ENCODE data around the gene TWF2. TPM values are rescaled to one million over a fixed set of nuclear protein-coding genes. Genes with fewer than 3 reads are reported as not detected.

Gene TWF2
- polyA plus RNA-seq, 3 donors = 141 to 199 (median 176) TPM

GRCh38 chr3:52182691-52183090 is 56.3 kb downstream of the TWF2 start:
- H3K4me2 ChIP-seq (replicated peaks; ENCODE audit: extremely low read depth, low read length, poor library complexity, severe bottlenecking) = no peak overlapping the region
- H3K4me3 ChIP-seq (replicated peaks in 1 of 3; ENCODE audit: low read depth in 2 of 3, low read length in 3 of 3) = no peak overlapping the region
- H3K27me3 Mint-ChIP-seq (ENCODE audit: low read depth in 3 of 3) = peaks cover 1 to 2% (median 2%) of the 10 kb centered on the region in 3 donors
- no peaks in the 10 kb centered on the region for H3K27me3 ChIP-seq (ENCODE audit: control insufficient read depth in 2 of 2, insufficient read depth in 2 of 2, low read length in 2 of 2)
- no peak overlapping the region for H3K4me3 Mint-ChIP-seq
- peaks cover 44% of the 10 kb centered on the region for H3K4me1 Mint-ChIP-seq
- no peaks in the 10 kb centered on the region for H3K36me3 ChIP-seq (replicated peaks in 1 of 2; ENCODE audit: control insufficient read depth in 1 of 2, insufficient read depth in 2 of 2, low read length in 2 of 2)
- peak overlapping the region in 1 of 7 donors; percentile 2 for H3K27ac Mint-ChIP-seq
- peaks cover 0 to 5% of the 10 kb centered on the region in 2 donors for H3K36me3 Mint-ChIP-seq
- no peaks in the 10 kb centered on the region for H4K20me1 ChIP-seq (ENCODE audit: insufficient read depth, low read length)
- intact Hi-C loops (cut with micrococcal nuclease) = no loop called here
- H3K9me3 Mint-ChIP-seq = peaks cover 0 to 5% (median 0%) of the 10 kb centered on the region in 7 donors
- no peak overlapping the region for H2AFZ ChIP-seq (ENCODE audit: insufficient read depth, low read depth, low read length, poor library complexity, severe bottlenecking)
- peaks cover 31 to 32% of the 10 kb centered on the region in 2 donors for H3K4me1 ChIP-seq (ENCODE audit: control insufficient read depth in 1 of 2, insufficient read depth in 2 of 2, low read length in 2 of 2)
- peaks cover 9% of the 10 kb centered on the region for H3K79me2 ChIP-seq (ENCODE audit: insufficient read depth, low read length)
- DNase-seq = no peak
- H3K9me3 ChIP-seq (replicated peaks in 1 of 2; ENCODE audit: control insufficient read depth in 1 of 2, insufficient read depth in 1 of 2, low read length in 2 of 2) = no peaks in the 10 kb centered on the region
- no peak overlapping the region for H3K9ac ChIP-seq (ENCODE audit: insufficient read depth, low read length, poor library complexity, severe bottlenecking)
- no peak overlapping the region for H3K27ac ChIP-seq (ENCODE audit: low read depth in 1 of 2, low read length in 2 of 2)
- 94% methylated on average over 3 of the region's 4 CpGs for WGBS (ENCODE audit: insufficient coverage)
- TF ChIP-seq, protein P1, sequence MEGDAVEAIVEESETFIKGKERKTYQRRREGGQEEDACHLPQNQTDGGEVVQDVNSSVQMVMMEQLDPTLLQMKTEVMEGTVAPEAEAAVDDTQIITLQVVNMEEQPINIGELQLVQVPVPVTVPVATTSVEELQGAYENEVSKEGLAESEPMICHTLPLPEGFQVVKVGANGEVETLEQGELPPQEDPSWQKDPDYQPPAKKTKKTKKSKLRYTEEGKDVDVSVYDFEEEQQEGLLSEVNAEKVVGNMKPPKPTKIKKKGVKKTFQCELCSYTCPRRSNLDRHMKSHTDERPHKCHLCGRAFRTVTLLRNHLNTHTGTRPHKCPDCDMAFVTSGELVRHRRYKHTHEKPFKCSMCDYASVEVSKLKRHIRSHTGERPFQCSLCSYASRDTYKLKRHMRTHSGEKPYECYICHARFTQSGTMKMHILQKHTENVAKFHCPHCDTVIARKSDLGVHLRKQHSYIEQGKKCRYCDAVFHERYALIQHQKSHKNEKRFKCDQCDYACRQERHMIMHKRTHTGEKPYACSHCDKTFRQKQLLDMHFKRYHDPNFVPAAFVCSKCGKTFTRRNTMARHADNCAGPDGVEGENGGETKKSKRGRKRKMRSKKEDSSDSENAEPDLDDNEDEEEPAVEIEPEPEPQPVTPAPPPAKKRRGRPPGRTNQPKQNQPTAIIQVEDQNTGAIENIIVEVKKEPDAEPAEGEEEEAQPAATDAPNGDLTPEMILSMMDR (IDR thresholded peaks at IDR 0.05) = no peak

DNA sequence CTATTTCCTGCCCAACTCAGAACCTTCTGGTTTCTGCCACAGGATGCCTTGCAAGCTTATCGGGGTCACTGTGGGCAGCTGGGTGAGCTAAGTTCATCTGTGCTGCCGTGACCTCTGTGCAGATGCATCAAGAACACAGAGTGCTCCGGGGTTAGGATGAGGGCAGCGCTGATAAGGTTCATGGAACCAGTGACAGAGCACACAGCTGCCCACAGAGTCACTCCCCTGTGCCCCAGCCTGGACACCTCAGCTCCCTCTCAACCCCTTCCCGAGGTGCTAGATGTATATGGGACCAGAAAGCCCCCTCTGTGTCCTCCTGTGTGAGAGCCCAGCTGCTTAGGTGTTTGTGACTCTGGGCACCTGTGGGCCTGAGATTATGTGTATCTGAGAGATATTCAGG is 56.8 kb downstream of the TWF2 start:
- 66% methylated on average over 4 of the region's 5 CpGs for WGBS (ENCODE audit: insufficient coverage)
- intact Hi-C loops (cut with micrococcal nuclease) = no loop called here

More for the DNA sequence above, 56.8 kb downstream of the TWF2 start:
- peaks cover 9% of the 10 kb centered on the region for H3K79me2 ChIP-seq (ENCODE audit: insufficient read depth, low read length)
- no peak overlapping the region for H3K27ac Mint-ChIP-seq
- H3K4me3 Mint-ChIP-seq = no peak overlapping the region
- H3K4me2 ChIP-seq (replicated peaks; ENCODE audit: extremely low read depth, low read length, poor library complexity, severe bottlenecking) = no peak overlapping the region
- H3K36me3 Mint-ChIP-seq = peaks cover 0 to 5% of the 10 kb centered on the region in 2 donors
- no peaks in the 10 kb centered on the region for H3K27me3 ChIP-seq (ENCODE audit: control insufficient read depth in 2 of 2, insufficient read depth in 2 of 2, low read length in 2 of 2)
- peaks cover 31 to 32% of the 10 kb centered on the region in 2 donors for H3K4me1 ChIP-seq (ENCODE audit: control insufficient read depth in 1 of 2, insufficient read depth in 2 of 2, low read length in 2 of 2)
- no peaks in the 10 kb centered on the region for H4K20me1 ChIP-seq (ENCODE audit: insufficient read depth, low read length)
- DNase-seq = no peak
- H3K36me3 ChIP-seq (replicated peaks in 1 of 2; ENCODE audit: control insufficient read depth in 1 of 2, insufficient read depth in 2 of 2, low read length in 2 of 2) = no peaks in the 10 kb centered on the region
- TF ChIP-seq, protein P1 (IDR thresholded peaks at IDR 0.05) = no peak
- no peak overlapping the region for H3K9ac ChIP-seq (ENCODE audit: insufficient read depth, low read length, poor library complexity, severe bottlenecking)
- H3K27me3 Mint-ChIP-seq (ENCODE audit: low read depth in 3 of 3) = peaks cover 1 to 4% (median 2%) of the 10 kb centered on the region in 3 donors
- H2AFZ ChIP-seq (ENCODE audit: insufficient read depth, low read depth, low read length, poor library complexity, severe bottlenecking) = no peak overlapping the region
- H3K27ac ChIP-seq (ENCODE audit: low read depth in 1 of 2, low read length in 2 of 2) = no peak overlapping the region
- peaks cover 43% of the 10 kb centered on the region for H3K4me1 Mint-ChIP-seq
- H3K9me3 ChIP-seq (replicated peaks in 1 of 2; ENCODE audit: control insufficient read depth in 1 of 2, insufficient read depth in 1 of 2, low read length in 2 of 2) = no peaks in the 10 kb centered on the region
- H3K4me3 ChIP-seq (replicated peaks in 1 of 3; ENCODE audit: low read depth in 2 of 3, low read length in 3 of 3) = no peak overlapping the region
- peaks cover 0 to 5% (median 0%) of the 10 kb centered on the region in 7 donors for H3K9me3 Mint-ChIP-seq

All from CD14-positive monocyte (primary cell).